Fibroblast of lung (primary cell): Measurements from ENCODE around the gene PPM1G. TPM values are rescaled to one million over a fixed set of nuclear protein-coding genes. Genes with fewer than 3 reads are reported as not detected.

Experiments used
- DNase-seq, 2 donors: peaks; one replicate each; pipeline versions ENCODE4 v3.0.0 to v3.0.0-alpha.2; 2010; ENCODE audit warnings: low read depth in 2 of 2
- H2AFZ ChIP-seq: 2 replicates; pipeline ENCODE4 v1.5.1; 2012; ENCODE audit warnings: low read length, control low read depth, inconsistent platforms
- H3K27ac ChIP-seq: 2 replicates; pipeline ENCODE4 v1.5.1; 2011; ENCODE audit warnings: low read length, control low read depth; ENCODE audit not compliant: insufficient read depth
- H3K27me3 ChIP-seq: 2 replicates; pipeline ENCODE4 v1.5.1; 2011; ENCODE audit warnings: mild to moderate bottlenecking, low read length; ENCODE audit not compliant: control insufficient read depth, insufficient read depth
- H3K36me3 ChIP-seq: 2 replicates; pipeline ENCODE4 v1.5.1; 2011; ENCODE audit warnings: low read length; ENCODE audit not compliant: control insufficient read depth, insufficient read depth
- H3K4me1 ChIP-seq: 2 replicates; pipeline ENCODE4 v1.5.1; 2011; ENCODE audit warnings: low read length; ENCODE audit not compliant: control insufficient read depth, insufficient read depth; ENCODE audit errors: extremely low read depth
- H3K4me2 ChIP-seq: 2 replicates; pipeline ENCODE4 v1.5.1; 2011; ENCODE audit warnings: low read length, control low read depth; ENCODE audit not compliant: insufficient read depth; ENCODE audit errors: extremely low read depth
- H3K4me3 ChIP-seq, 4 experiments: fragments of 200-600 bp in 1 of 4; sonication (generic) in 1 of 4; replicated peaks in 1 of 4; 2 replicates each; pipeline ENCODE4 v1.5.1; 2011 to 2016; ENCODE audit warnings: low read length in 4 of 4, low read depth in 3 of 4, mild to moderate bottlenecking in 3 of 4, control low read depth in 2 of 4, inconsistent platforms in 1 of 4, mixed read lengths in 1 of 4; ENCODE audit not compliant: insufficient read depth in 1 of 4; ENCODE audit errors: control extremely low read depth in 1 of 4
- H3K79me2 ChIP-seq: 2 replicates; pipeline ENCODE4 v1.5.1; 2012; ENCODE audit warnings: mild to moderate bottlenecking, low read length, inconsistent platforms; ENCODE audit not compliant: control insufficient read depth, insufficient read depth
- H3K9ac ChIP-seq: 2 replicates; pipeline ENCODE4 v1.5.1; 2011; ENCODE audit warnings: mild to moderate bottlenecking, low read length, control low read depth; ENCODE audit not compliant: insufficient read depth
- H3K9me3 ChIP-seq: 2 replicates; pipeline ENCODE4 v1.5.1; 2012; ENCODE audit warnings: low read depth, low read length; ENCODE audit not compliant: control insufficient read depth, insufficient read depth
- H4K20me1 ChIP-seq: 2 replicates; pipeline ENCODE4 v1.5.1; 2011; ENCODE audit warnings: low read length; ENCODE audit not compliant: control insufficient read depth, insufficient read depth; ENCODE audit errors: extremely low read depth
- EZH2 ChIP-seq: IDR thresholded peaks from 2 replicates; pipeline ENCODE4 v1.5.1; 2012; ENCODE audit warnings: low read length, control low read depth, mild to moderate bottlenecking; ENCODE audit errors: missing control alignments
- polyA plus RNA-seq, 2 donors: library from polyadenylated mRNA; depleted of rRNA in 1 of 2; stranded (reverse) in 1 of 2; unstranded in 1 of 2; fragments of >200 nt; gene quantifications; 2 replicates each; pipeline ENCODE4 v1.2.1, GENCODE V29; 2011 to 2012; ENCODE audit warnings: missing spikeins in 1 of 2
- total RNA-seq: library from RNA; depleted of rRNA; stranded (reverse); fragments of >200 nt; gene quantifications from 2 replicates; pipeline ENCODE4 v1.2.1, GENCODE V29; 2014
- TF ChIP-seq, protein P1 (sequence below), 2 donors: IDR thresholded peaks in 1 of 2; conservative IDR thresholded peaks in 1 of 2; 1 replicate in 1 of 2; 2 replicates in 1 of 2; pipeline ENCODE4 v1.5.1; 2011 to 2012; ENCODE audit warnings: low read length in 2 of 2, control low read depth in 1 of 2, inconsistent platforms in 1 of 2, low read depth in 1 of 2, mild to moderate bottlenecking in 1 of 2

Gene PPM1G
- total and polyA plus RNA-seq, 2 donors (not counting 1 experiment from before 2014, with no cell fraction given), result 54.7 to 67.0 TPM

- H3K4me3 ChIP-seq, result no peak overlapping the region
- no peaks in the 10 kb centered on the region for H4K20me1 ChIP-seq
- H3K79me2 ChIP-seq, result peaks cover 62% of the 10 kb centered on the region
- no peaks in the 10 kb centered on the region for H3K36me3 ChIP-seq
- no peaks in the 10 kb centered on the region for H3K9me3 ChIP-seq
- no peak overlapping the region for H3K9ac ChIP-seq
- no peak for DNase-seq
- no peak overlapping the region for H3K27ac ChIP-seq
- H3K4me1 ChIP-seq, result peaks cover 3% of the 10 kb centered on the region
- TF ChIP-seq, protein P1, sequence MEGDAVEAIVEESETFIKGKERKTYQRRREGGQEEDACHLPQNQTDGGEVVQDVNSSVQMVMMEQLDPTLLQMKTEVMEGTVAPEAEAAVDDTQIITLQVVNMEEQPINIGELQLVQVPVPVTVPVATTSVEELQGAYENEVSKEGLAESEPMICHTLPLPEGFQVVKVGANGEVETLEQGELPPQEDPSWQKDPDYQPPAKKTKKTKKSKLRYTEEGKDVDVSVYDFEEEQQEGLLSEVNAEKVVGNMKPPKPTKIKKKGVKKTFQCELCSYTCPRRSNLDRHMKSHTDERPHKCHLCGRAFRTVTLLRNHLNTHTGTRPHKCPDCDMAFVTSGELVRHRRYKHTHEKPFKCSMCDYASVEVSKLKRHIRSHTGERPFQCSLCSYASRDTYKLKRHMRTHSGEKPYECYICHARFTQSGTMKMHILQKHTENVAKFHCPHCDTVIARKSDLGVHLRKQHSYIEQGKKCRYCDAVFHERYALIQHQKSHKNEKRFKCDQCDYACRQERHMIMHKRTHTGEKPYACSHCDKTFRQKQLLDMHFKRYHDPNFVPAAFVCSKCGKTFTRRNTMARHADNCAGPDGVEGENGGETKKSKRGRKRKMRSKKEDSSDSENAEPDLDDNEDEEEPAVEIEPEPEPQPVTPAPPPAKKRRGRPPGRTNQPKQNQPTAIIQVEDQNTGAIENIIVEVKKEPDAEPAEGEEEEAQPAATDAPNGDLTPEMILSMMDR (conservative IDR thresholded peaks at IDR 0.05 in 1 of 2, IDR thresholded peaks at IDR 0.05 in 1 of 2; ENCODE audit: low read depth in 1 of 2, low read length in 2 of 2), result no peak
- no peak for TF ChIP-seq EZH2
- H2AFZ ChIP-seq, result no peak overlapping the region
- H3K4me2 ChIP-seq, result no peak overlapping the region
- H3K27me3 ChIP-seq, result no peaks in the 10 kb centered on the region
These were observed 59.2 kb downstream of the PPM1G start for GRCh38 chr2:27350106-27350693.

- Histone ChIP-seq H3K4me2 (no peak overlapping the region), H3K27me3 (no peaks in the 10 kb centered on the region), H3K4me3 (no peak overlapping the region), H3K79me2 (peaks cover 41% of the 10 kb centered on the region), H2AFZ (no peak overlapping the region), H4K20me1 (no peaks in the 10 kb centered on the region), H3K27ac (no peak overlapping the region), H3K9ac (no peak overlapping the region), H3K9me3 (no peaks in the 10 kb centered on the region), H3K4me1 (no peaks in the 10 kb centered on the region), H3K36me3 (no peaks in the 10 kb centered on the region)
- DNase-seq, result no peak
- no peak for TF ChIP-seq EZH2
- TF ChIP-seq, protein P1 (conservative IDR thresholded peaks at IDR 0.05 in 1 of 2, IDR thresholded peaks at IDR 0.05 in 1 of 2; ENCODE audit: low read depth in 1 of 2, low read length in 2 of 2), result no peak
These were observed 61.8 kb downstream of the PPM1G start for GRCh38 chr2:27347641-27348040.

DNA sequence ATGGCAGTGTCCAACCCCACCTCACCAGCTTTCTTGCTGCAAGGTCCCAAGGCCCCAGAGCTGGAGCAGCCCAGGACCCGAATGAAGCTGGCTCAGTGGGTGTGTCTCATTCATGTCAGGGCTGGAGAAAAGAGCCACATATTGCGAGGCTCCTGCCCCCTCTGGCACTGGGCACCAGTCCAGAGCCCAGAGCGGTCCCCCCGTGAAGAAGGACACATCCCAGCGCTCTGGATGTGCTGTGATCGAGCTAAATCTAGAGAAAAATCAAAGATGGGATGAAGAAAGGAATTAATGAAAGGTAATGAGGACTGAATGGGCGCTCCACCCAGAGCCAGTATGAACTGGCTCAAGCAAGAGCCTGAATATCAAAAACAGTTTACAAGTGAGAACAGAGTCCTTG is 73.2 kb downstream of the PPM1G start:
- H3K79me2 ChIP-seq, result no peaks in the 10 kb centered on the region
- no peak for DNase-seq
- no peak for TF ChIP-seq EZH2
- TF ChIP-seq, protein P1 (conservative IDR thresholded peaks at IDR 0.05 in 1 of 2, IDR thresholded peaks at IDR 0.05 in 1 of 2; ENCODE audit: low read depth in 1 of 2, low read length in 2 of 2), result no peak

More for the DNA sequence above, 73.2 kb downstream of the PPM1G start:
- Histone ChIP-seq H3K4me3 (no peak overlapping the region), H4K20me1 (no peaks in the 10 kb centered on the region), H3K4me1 (no peaks in the 10 kb centered on the region), H2AFZ (no peak overlapping the region), H3K9me3 (no peaks in the 10 kb centered on the region), H3K36me3 (peaks cover 7% of the 10 kb centered on the region), H3K4me2 (no peak overlapping the region), H3K9ac (no peak overlapping the region), H3K27me3 (no peaks in the 10 kb centered on the region), H3K27ac (no peak overlapping the region)
